Endodermal cell (in vitro differentiated cells): Measurements from ENCODE around the gene SACS. TPM values are rescaled to one million over a fixed set of nuclear protein-coding genes. Genes with fewer than 3 reads are reported as not detected.

Source experiments
- DNase-seq: peaks from one replicate; pipeline ENCODE4 v3.0.0-alpha.2; 2017
- H3K27ac ChIP-seq: 2 replicates; pipeline ENCODE4 v1.5.1; 2013; ENCODE audit warnings: mild to moderate bottlenecking, low read depth, low read length, moderate library complexity
- H3K27me3 ChIP-seq: 2 replicates; pipeline ENCODE4 v1.6.1; 2013; ENCODE audit warnings: mild to moderate bottlenecking, low read length, moderate library complexity; ENCODE audit not compliant: insufficient read depth, control insufficient read depth, poor library complexity, severe bottlenecking
- H3K36me3 ChIP-seq: 2 replicates; pipeline ENCODE4 v1.7.0; 2013; ENCODE audit warnings: mild to moderate bottlenecking, low read length, moderate library complexity; ENCODE audit not compliant: control insufficient read depth, insufficient read depth
- H3K4me1 ChIP-seq: one replicate; pipeline ENCODE4 v1.7.0; 2013; ENCODE audit warnings: low read length; ENCODE audit not compliant: control insufficient read depth, insufficient read depth
- H3K4me3 ChIP-seq: 2 replicates; pipeline ENCODE4 v1.5.1; 2013; ENCODE audit warnings: mild to moderate bottlenecking, low read length, moderate library complexity
- H3K9ac ChIP-seq: 2 replicates; pipeline ENCODE4 v1.6.1; 2013; ENCODE audit warnings: mild to moderate bottlenecking, low read length, moderate library complexity; ENCODE audit not compliant: poor library complexity, severe bottlenecking; ENCODE audit errors: extremely low read depth
- H3K9me3 ChIP-seq: 2 replicates; pipeline ENCODE4 v1.6.1; 2013; ENCODE audit warnings: mild to moderate bottlenecking, low read length, moderate library complexity; ENCODE audit not compliant: control insufficient read depth
- H3K27ac Mint-ChIP-seq: 2 replicates; pipeline ENCODE4 v1.8.0; 2020; ENCODE audit warnings: mixed read lengths
- H3K27me3 Mint-ChIP-seq: 2 replicates; pipeline ENCODE4 v1.8.0; 2021; ENCODE audit warnings: mild to moderate bottlenecking, mixed read lengths; ENCODE audit not compliant: insufficient read depth
- H3K36me3 Mint-ChIP-seq: 2 replicates; pipeline ENCODE4 v1.8.0; 2020; ENCODE audit warnings: low read depth, mixed read lengths
- H3K4me1 Mint-ChIP-seq: 2 replicates; pipeline ENCODE4 v1.8.0; 2020; ENCODE audit warnings: mixed read lengths
- H3K4me3 Mint-ChIP-seq: 2 replicates; pipeline ENCODE4 v1.8.0; 2020; ENCODE audit warnings: mild to moderate bottlenecking, moderate library complexity, mixed read lengths
- H3K9me3 Mint-ChIP-seq: 2 replicates; pipeline ENCODE4 v1.8.0; 2020; ENCODE audit warnings: mild to moderate bottlenecking, mixed read lengths
- CTCF ChIP-seq: fragments of 200-600 bp; sonication (generic); conservative IDR thresholded peaks from 2 replicates; pipeline ENCODE4 v1.5.0; 2021; ENCODE audit warnings: antibody characterized with exemption, mild to moderate bottlenecking
- WGBS, 2 experiments: methylation state at CpG; one replicate each; pipeline versions ENCODE4 v1.1.5 to v1.1.7; 2013; ENCODE audit warnings: missing lambda C conversion rate in 2 of 2, mixed read lengths in 1 of 2; ENCODE audit not compliant: insufficient coverage in 1 of 2, insufficient read length in 1 of 2; 5-methylcytosine and 5-hydroxymethylcytosine counted together
- total RNA-seq, 2 donors: library from RNA; stranded (reverse); fragmentation: NEBNext Ultra II Directional in 1 of 2; extraction: Animal tissue kit (Norgen Biotek cat#: 25700) in 1 of 2; gene quantifications; 2 replicates in 1 of 2; 3 replicates in 1 of 2; pipeline ENCODE4 v1.2.1, GENCODE V29; 2021

Gene SACS
- total RNA-seq, 2 donors from 2014 or later = 17.6 to 22.3 TPM

GRCh38 chr13:23473221-23473620 is 39.7 kb upstream of the SACS start:
- H3K27ac Mint-ChIP-seq = no peak overlapping the region
- H3K27me3 ChIP-seq = no peaks in the 10 kb centered on the region
- H3K4me1 Mint-ChIP-seq = peaks cover 27% of the 10 kb centered on the region
- H3K27ac ChIP-seq = no peak overlapping the region
- DNase-seq = peak; percentile 47
- 78% methylated on average over 3 of the region's 5 CpGs; no CpG with 5 or more reads in 1 of the 2 experiments for WGBS, 2 experiments
- TF ChIP-seq CTCF = no peak
- H3K4me3 Mint-ChIP-seq = no peak overlapping the region
- no peaks in the 10 kb centered on the region for H3K9me3 ChIP-seq
- peaks cover 4% of the 10 kb centered on the region for H3K4me1 ChIP-seq
- peaks cover 9% of the 10 kb centered on the region for H3K9me3 Mint-ChIP-seq
- no peaks in the 10 kb centered on the region for H3K36me3 Mint-ChIP-seq
- H3K9ac ChIP-seq = no peak overlapping the region
- H3K27me3 Mint-ChIP-seq = no peaks in the 10 kb centered on the region
- H3K36me3 ChIP-seq = no peaks in the 10 kb centered on the region
- H3K4me3 ChIP-seq = no peak overlapping the region

- Mint-ChIP-seq H3K4me1 (peaks cover 27% of the 10 kb centered on the region), H3K27ac (no peak overlapping the region), H3K27me3 (no peaks in the 10 kb centered on the region), H3K9me3 (peaks cover 9% of the 10 kb centered on the region), H3K4me3 (no peak overlapping the region), H3K36me3 (no peaks in the 10 kb centered on the region)
- H3K36me3 ChIP-seq = no peaks in the 10 kb centered on the region
- no peak overlapping the region for H3K4me3 ChIP-seq
- no peak overlapping the region for H3K9ac ChIP-seq
- H3K9me3 ChIP-seq = no peaks in the 10 kb centered on the region
- H3K4me1 ChIP-seq = peaks cover 4% of the 10 kb centered on the region
- no peaks in the 10 kb centered on the region for H3K27me3 ChIP-seq
- 100% methylated on average over 3 of the region's 4 CpGs; no CpG with 5 or more reads in 1 of the 2 experiments for WGBS, 2 experiments
- no peak overlapping the region for H3K27ac ChIP-seq
- TF ChIP-seq CTCF = no peak
- DNase-seq = no peak
Measured at GRCh38 chr13:23472189-23472588, 38.7 kb upstream of the SACS start.

- no peak overlapping the region for H3K27ac Mint-ChIP-seq
- H3K36me3 Mint-ChIP-seq = no peaks in the 10 kb centered on the region
- peaks cover 29% of the 10 kb centered on the region for H3K4me1 Mint-ChIP-seq
- no peak overlapping the region for H3K9ac ChIP-seq
- no peak for TF ChIP-seq CTCF
- H3K9me3 ChIP-seq = no peaks in the 10 kb centered on the region
- H3K27ac ChIP-seq = peak overlapping the region; percentile 61
- H3K9me3 Mint-ChIP-seq = peaks cover 5% of the 10 kb centered on the region
- H3K4me1 ChIP-seq = peaks cover 4% of the 10 kb centered on the region
- no peaks in the 10 kb centered on the region for H3K36me3 ChIP-seq
- H3K27me3 Mint-ChIP-seq = peaks cover 2% of the 10 kb centered on the region
- peaks cover 1% of the 10 kb centered on the region for H3K27me3 ChIP-seq
- no peak overlapping the region for H3K4me3 ChIP-seq
- DNase-seq = no peak
- no peak overlapping the region for H3K4me3 Mint-ChIP-seq
- WGBS, 2 experiments = 78 to 89% methylated on average over 4 to 7 of the region's 7 CpGs
Measured at GRCh38 chr13:23470790-23471614, 37.5 kb upstream of the SACS start.
